GM18507 (cell line): ENCODE measurements around the gene KRTAP4-12.
"Not testable (repeated sequence)": the region's sequence is repeated elsewhere in the genome, so short reads cannot be mapped to it uniquely, and the experiment has no call there.

Source experiments
- DNase-seq: peaks from one replicate; pipeline ENCODE4 v3.0.0; 2011; ENCODE audit warnings: low read depth; ENCODE audit not compliant: insufficient read length; ENCODE audit errors: extremely low spot score
- FAIRE-seq: peaks from 2 replicates; lab custom pipeline; 2011; peaks lifted over from hg19 to GRCh38; lab: Jason Lieb, UNC

KRTAP4-12 gene

DNA sequence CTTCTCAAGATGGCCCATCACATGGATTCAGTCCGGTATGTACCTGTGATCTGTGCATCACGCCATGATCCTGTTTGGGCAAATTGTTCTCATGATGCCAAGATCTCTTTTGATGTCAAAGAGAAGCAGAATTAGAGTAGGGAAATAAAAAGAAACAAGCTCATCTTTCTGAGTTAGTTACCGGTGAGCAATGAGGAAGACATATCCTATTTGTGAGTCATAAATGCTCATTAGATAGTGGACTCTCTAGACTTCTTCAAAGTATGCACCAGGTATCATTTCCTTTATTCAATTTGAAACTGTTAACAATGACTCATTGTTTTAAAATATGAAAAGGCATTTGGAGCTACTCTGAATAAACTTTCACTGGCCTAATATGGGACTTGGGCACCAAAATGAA, 8.0 kb upstream of the KRTAP4-12 start:
- FAIRE-seq = no peak
- DNase-seq = no peak

DNA sequence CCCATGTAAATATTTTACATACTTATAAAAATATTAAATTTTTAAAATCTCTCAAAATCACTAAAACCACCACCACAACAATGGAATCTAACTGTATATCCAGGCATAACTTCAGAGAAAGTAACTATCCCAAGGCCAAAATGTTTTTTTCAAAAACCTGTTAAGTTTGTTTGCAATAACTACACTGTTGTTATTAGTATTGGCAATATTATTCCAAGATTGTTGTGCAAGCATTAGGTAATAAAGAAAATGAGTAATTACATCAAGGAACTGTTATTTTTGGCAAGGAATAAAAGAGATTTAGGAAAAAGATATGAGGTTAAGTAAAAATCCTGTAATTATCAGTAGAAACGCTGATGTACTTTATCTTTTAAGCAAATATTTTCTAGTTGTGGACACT, 3.4 kb upstream of the KRTAP4-12 start:
- FAIRE-seq (no peak), DNase-seq (no peak)

DNA sequence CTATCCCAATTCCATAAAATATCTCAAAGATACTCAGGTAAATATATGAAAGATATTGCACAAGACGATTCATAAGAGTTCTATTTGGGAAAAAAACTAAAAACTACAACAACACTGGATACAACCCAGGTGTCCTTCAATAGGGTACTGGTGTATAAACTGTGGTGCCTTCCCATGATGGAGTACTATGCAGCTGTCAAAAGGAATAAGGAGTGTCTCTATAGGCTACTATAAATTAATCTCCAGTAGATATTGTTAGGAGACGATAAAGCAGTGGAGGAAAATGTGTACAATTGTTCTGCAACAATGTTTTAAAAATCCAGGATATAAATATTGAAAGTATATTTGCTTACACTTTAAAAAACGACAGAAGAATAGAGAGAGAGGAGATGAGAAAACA, 2.4 kb upstream of the KRTAP4-12 start:
- no peak for DNase-seq
- no peak for FAIRE-seq

DNA sequence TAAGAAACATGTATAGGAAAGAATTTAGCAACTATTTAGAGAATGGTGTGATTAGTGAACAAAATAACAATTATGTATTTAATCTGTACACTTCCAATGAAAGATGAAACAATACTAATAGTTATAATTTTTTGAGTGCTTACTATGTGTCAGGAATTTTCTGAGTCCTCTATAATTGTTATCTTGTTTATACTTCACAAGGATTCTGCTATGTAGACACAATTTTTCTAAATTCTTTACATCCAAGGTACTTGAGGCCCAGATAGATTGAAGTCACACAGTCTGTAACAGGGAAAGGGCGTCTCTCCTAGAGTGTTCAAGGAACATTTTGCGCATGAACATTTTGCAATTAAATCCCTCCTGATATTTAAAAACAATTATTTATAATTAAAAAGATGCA, 1.1 kb upstream of the KRTAP4-12 start:
- DNase-seq (no peak), FAIRE-seq (no peak)

DNA sequence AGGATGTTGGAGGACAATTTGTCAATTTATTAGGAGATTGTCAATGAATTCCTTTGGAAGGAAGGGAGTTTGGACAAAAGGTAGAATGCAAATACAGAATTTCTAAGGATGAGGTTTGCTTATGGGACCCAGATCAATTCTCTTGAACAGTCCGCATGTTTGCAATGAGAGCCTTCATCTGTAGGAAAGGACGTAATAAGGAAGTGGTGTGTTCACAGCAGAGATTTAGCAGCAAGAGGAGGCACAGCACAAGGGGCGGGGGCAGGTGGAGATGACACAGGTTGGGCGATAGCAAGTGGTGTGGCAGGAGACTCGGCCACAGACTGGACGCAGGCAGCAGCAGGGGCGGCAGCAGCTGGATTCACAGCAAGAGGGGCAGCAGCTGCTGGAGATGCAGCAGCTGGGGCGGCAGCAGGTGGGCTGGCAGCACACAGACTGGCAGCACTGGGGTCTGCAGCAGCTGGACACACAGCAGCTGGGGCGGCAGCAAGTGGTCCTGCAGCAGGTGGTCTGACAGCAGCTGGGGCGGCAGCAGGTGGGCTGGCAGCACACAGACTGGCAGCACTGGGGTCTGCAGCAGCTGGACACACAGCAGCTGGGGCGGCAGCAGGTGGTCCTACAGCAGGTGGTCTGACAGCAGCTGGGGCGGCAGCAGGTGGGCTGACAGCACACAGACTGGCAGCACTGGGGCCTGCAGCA, 541 bp downstream of the KRTAP4-12 start:
- DNase-seq, FAIRE-seq: not testable (repeated sequence)

DNA sequence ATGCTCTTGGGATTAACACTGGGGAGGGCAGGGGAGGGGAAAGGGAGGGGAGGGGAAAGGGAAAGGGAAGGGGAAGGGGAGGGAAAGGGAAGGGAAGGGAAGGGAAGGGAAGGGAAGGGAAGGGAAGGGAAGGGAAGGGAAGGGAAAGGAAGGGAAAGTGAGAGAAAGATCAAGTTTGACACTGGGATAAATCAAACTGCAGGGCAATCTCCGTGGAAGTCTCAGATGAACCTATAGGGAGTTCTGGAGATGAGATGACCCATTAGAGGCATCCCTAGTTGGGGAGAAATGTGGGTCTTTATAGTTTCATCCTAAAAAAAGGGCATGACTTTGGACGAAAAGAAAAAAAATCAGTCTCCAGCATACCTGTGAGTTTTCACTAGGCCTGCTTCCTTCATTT, 2.2 kb downstream of the KRTAP4-12 start:
- DNase-seq (no peak), FAIRE-seq (no peak)

DNA sequence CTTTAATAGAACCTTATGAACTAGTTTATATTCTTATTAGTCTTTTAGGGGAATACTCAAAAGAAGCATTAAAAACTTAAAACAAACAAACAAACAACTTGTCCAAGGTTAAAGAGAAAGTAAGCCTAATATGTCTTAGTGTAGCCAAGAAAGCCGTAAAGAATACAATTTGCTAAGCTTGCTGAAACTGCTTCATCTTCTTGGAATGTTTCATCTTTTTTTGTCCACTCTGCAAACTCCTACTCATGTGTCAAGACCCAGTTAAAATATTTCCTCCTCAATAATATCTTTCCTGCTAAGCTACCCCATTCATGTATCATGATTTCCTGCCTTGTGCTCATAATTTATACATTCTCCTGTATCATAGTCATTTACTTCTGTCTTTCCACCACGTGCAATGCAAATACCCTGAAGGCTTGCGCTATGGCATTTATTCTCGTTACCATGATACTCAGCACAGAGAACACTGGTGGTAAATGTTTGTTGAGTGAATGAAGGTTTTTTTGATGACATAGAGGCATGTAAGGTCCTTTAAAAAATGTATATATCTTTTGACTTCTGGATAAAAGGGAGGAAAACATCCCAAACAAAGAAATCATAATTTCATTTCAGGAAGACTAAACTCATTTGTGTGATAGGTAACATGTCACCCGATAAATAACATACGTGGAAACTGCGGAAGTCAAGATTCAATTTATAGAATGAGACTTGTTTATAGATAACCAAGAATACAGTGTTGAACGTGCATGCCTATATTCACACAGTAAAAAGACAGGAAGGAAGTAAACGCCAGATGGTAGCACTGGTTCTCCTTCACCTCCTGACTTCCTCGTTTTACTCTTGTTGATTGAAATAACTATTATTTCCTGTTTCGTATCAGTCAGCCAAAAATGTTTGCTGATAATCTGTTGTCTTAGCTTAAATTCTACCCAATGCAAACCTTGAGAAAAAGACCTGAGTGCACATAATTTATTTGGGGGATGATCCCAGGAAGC, 4.0 kb downstream of the KRTAP4-12 start:
- DNase-seq = not testable (repeated sequence)
- FAIRE-seq = peak; percentile 52

DNA sequence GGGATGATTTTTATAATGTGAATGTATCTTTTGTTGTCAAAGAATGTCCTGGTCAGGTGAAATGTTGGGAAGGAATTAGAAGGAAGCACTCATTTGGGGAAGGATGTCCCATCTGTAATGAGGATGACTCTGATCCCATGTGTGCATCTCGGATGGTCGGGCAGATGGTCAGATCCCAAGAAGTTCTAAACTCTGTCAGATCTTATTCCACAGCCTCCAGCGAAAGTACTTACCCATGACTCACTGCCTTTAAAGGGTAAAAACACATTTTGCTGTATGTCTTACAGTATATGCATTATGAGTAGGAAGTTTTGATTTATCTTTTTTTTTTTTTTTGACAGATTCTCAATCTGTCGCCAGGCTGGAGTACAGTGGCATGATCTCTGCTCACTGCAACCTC, 5.3 kb downstream of the KRTAP4-12 start:
- no peak for FAIRE-seq
- no peak for DNase-seq

DNA sequence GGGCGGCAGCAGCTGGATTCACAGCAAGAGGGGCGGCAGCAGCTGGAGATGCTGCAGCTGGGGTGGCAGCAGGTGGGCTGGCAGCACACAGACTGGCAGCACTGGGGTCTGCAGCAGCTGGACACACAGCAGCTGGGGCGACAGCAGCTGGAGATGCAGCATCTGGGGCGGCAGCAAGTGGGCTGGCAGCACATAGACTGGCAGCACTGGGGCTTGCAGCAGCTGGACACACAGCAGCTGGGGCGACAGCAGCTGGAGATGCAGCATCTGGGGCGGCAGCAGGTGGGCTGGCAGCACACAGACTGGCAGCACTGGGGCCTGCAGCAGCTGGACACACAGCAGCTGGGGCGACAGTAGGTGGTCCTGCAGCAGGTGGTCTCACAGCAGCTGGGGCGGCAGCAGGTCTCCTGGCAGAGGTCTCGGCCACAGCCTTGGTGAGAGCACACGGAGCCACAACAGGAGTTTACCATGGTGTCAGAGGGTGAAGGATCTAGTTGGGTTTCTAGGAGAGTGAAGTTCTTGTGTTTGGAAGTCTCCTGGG, 6.1 kb downstream of the KRTAP4-12 start, which contains the start of gene KRTAP4-11:
Gene KRTAP4-11 (minus strand): TSS at position 528 of the 541 bp plus-strand sequence. CDS start 58 bp downstream, at position 470.
- not testable (repeated sequence) for DNase-seq, FAIRE-seq

DNA sequence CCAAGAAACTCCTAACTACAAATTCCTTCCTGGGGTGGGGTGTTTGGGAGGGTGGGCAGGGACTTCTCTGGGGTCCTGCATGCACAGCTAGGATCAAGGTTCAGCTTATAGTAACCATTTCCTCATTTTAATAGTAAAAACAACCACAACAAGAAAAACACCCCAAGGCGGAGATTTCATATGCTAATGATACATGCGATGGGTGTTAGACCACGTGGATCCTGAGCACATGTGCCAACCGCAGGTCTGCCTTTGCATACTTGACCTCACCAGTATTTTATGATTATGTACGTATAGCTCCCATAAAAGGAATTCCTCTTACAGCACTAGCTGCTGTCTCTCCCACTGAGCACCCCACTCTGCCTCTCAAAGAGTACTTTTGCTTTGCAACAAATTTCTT, 7.7 kb downstream of the KRTAP4-12 start:
- no peak for FAIRE-seq
- no peak for DNase-seq

DNA sequence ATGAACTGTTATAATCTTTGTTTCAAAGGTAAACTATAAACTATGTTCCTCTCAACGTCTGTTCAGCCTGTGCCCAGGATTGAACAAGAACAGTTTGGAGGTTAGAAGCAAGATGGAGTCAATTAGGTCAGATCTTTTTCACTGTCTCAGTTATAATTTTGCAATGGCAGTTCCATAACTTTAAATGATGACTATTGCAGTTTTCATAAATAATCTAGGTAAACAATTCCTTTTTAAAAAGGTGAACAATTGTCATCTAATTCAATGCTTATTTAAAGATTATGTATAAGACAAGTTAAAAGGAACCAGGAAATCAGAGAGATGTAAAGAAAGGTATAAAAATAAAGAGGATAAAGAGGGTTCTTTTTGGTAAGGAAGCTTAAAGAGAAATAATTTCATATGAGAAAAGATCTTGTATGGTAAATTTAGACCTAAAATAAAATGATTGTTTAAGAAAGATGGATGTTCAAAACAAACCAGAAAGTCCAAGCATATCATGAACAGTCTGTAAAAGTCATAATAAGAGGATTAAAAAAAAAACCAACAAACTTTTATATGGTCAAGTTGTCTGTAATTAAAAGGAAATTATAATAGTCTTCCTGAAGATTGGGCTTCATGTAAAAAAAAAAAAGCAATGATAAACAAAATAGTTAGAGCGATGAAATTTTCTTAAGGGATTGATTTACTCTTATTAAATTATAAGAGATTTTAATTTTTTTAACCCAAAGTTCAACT, 12.7 kb downstream of the KRTAP4-12 start:
- no peak for DNase-seq
- FAIRE-seq = no peak

DNA sequence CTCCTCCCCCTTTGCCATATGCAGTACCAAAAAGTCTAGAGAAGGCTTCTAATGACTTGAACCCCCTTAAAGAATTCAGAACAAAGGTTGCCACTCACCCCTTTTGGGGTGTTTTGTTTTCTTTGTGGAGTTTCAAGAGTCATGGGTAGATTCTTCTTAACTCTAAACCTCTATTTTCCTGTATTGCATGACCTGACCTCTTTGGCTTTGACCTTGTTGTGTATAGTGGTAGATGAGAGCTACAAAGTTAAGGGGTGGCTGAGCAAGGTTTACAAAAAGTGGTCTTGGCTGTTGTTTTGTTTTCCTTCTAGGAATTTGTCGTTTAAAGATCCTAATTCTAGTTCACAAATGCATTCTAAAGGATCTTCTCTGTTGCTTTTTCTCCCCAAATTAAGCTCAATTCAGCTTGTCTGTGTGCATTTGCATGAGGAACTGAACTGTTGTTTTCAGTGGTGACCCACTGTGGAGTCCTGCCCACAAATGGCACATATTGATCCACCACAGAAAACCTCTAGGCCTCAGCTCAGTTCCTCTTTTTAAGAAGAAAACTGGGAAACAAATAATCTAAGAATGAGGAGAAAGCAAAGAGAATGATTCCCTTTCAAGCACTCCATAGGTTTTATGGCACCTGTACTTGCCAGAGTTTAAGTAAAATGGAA, 15.1 kb downstream of the KRTAP4-12 start:
- DNase-seq, FAIRE-seq: not testable (repeated sequence)

DNA sequence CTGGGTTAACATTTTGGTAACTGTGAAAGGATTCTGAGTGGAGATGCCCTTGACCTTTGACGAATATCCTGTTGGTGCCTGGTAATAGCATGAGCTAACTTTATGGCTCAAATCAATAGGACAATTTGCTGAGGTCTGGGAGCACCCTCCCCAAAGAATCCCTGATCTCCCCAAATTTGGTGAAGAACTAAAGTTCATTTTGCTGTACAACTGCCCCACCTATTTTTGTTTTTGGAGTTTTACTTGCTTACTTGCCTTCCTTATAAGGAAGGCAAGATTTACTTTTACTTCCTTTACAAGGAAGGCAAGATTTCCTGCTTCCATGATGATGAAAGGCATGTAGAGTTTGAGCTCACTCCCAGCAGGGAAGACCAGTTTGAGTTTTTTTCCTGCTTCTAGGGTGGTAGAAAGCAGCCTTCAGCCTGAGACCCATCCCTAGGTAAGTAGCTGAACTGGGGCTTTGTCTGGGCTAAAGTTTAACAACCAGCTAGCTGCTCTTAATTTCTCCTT, 16.0 kb downstream of the KRTAP4-12 start:
- FAIRE-seq (no peak), DNase-seq (no peak)

DNA sequence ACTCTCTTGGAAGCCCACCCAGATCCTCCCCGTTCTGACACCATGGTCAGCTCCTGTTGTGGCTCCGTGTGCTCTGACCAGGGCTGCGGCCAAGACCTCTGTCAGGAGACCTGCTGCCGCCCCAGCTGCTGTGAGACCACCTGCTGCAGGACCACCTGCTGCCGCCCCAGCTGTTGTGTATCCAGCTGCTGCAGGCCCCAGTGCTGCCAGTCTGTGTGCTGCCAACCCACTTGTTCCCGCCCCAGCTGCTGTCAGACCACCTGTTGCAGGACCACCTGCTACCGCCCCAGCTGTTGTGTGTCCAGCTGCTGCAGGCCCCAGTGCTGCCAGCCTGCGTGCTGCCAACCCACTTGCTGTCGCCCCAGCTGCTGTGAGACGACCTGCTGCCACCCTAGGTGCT, 18.6 kb downstream of the KRTAP4-12 start, which contains the start of gene KRTAP4-9:
Gene KRTAP4-9 (plus strand): TSS at position 43 of the 400 bp plus-strand sequence. CDS start 0 bp downstream, at position 43.
- DNase-seq, FAIRE-seq: not testable (repeated sequence)

DNA sequence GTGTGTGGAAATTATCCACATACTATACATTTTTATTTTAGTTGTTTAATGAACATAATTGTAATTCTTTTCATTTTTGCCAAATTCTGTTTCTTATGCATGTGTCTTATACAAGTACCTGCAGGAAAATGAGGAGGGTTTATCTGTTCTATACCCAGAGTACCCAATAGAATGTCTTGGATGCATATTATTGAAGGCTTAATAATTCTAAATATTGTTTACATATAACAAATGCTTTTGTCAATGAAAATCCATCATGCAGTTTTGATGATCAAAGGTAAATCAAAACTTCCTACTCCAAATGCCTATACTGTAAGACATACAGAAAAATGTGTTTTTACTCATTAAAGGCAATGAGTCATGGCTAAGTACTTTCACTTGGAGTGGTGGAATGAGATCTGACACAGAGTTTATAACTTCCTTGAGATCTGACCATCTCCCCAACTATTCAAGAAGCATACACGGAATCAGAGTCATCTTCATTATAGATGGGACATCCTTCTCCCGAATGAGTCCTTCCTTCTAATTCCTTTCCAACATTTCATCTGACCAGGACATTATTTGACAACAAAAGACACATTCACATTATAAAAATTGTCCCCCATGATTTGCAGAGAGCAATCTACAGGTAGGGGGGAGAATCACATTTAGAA, 19.5 kb downstream of the KRTAP4-12 start:
- DNase-seq = not testable (repeated sequence)
- FAIRE-seq = peak; percentile 12

DNA sequence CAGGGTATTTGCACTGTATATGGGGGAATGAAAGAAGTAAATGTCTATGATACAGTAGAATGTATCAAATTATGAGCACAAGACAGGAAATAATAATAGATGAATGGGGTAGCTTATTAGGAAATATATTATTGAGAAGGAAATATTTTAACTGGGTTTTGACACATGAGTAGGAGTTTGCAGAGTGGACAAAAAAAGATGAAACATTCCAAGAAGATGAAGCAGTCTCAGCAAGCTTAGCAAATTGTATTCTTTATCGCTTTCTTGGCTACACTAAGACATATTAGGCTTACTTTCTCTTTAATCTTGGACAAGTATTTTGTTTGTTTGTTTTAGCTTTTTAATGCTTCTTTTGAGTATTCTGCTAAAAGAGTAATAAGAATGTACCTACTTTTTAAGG, 20.1 kb downstream of the KRTAP4-12 start:
- FAIRE-seq = no peak

DNA sequence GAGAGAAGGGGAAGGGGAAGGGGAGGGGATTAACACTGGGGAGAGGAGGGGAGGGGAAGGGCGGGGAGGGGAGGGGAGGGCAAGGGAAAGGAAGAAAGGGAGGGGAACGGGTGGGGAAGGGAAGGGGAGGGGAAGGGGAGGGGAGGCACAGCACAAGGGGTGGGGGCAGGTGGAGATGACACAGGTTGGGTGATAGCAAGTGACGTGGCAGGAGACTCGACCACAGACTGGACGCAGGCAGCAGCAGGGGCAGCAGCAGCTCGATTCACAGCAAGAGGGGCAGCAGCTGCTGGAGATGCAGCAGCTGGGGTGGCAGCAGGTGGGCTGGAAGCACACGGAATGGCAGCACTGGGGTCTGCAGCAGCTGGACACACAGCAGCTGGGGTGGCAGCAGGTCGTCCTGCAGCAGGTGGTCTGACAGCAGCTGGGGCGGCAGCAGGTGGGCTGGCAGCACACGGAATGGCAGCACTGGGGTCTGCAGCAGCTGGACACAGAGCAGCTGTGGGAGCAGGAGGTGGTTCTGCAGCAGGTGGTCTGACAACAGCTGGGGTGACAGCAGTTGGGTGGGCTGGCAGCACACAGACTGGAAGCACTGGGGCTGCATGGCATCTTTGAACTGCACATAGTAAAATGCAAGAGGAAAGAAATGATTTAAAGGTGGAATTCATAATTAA, 22.3 kb downstream of the KRTAP4-12 start, which contains the start of gene KRTAP4-16:
Gene KRTAP4-16 (minus strand): TSS at position 624 of the 674 bp plus-strand sequence. CDS start 0 bp downstream, at position 624.
- no peak for DNase-seq
- FAIRE-seq = no peak

More for the DNA sequence above, 20.1 kb downstream of the KRTAP4-12 start:
- DNase-seq = no peak
